PC-9 (cell line): ENCODE data around the gene SERPINH1. TPM values are rescaled to one million over a fixed set of nuclear protein-coding genes. Genes with fewer than 3 reads are reported as not detected.
A peak's percentile ranks its signal among the peaks of the same experiment; 100 is the strongest.

ENCODE experiments used
- BruUV-seq: library from RNA; stranded (reverse); fragments of 400-500 nt; replicated peaks from 2 replicates; lab custom pipeline; 2021; lab: Mats Ljungman, UMichigan
- CTCF ChIA-PET: fragments of 300-600 bp; sonication (Branson Sonifier 250); formaldehyde crosslinking; loops from one replicate; lab custom pipeline; 2022; ENCODE audit warnings: antibody characterized with exemption; lab: Charles Lee
- POLR2A ChIA-PET: fragments of 300-600 bp; sonication (Branson Sonifier 250); formaldehyde crosslinking; loops from one replicate; lab custom pipeline; 2022; ENCODE audit warnings: antibody characterized with exemption; ENCODE audit not compliant: unreplicated experiment; lab: Charles Lee
- DNase-seq, 2 experiments: peaks; one replicate each; pipeline versions ENCODE4 v3.0.0 to v3.0.0-alpha.2; 2015 to 2022; ENCODE audit warnings: mixed read lengths in 1 of 2
- H2AFZ ChIP-seq: fragments of 200-600 bp; sonication (generic); 2 replicates; pipeline ENCODE4 v1.8.1; 2017; ENCODE audit warnings: antibody characterized with exemption
- H3F3A ChIP-seq: fragments of 200-600 bp; sonication (generic); 2 replicates; pipeline ENCODE4 v1.8.1; 2017; ENCODE audit warnings: antibody characterized with exemption, mild to moderate bottlenecking, low read depth; ENCODE audit not compliant: insufficient read depth
- H3K27ac ChIP-seq: fragments of 200-600 bp; sonication (generic); 2 replicates; pipeline ENCODE4 v1.6.1; 2016; ENCODE audit warnings: mixed run types
- H3K27me3 ChIP-seq: fragments of 200-600 bp; sonication (generic); 2 replicates; pipeline ENCODE4 v1.6.1; 2016; ENCODE audit warnings: low read depth, mixed run types; ENCODE audit not compliant: insufficient read depth
- H3K36me3 ChIP-seq: fragments of 200-600 bp; sonication (generic); 2 replicates; pipeline ENCODE4 v1.6.1; 2016; ENCODE audit warnings: low read depth, mixed run types
- H3K4me1 ChIP-seq: fragments of 200-600 bp; sonication (generic); replicated peaks from 2 replicates; pipeline ENCODE4 v1.6.1; 2016; ENCODE audit warnings: mixed run types; ENCODE audit not compliant: insufficient read depth
- H3K4me2 ChIP-seq: fragments of 200-600 bp; sonication (generic); 2 replicates; pipeline ENCODE4 v1.6.1; 2017; ENCODE audit warnings: mixed run types
- H3K4me3 ChIP-seq: fragments of 200-600 bp; sonication (generic); 2 replicates; pipeline ENCODE4 v1.6.1; 2016; ENCODE audit warnings: mixed run types
- H3K79me2 ChIP-seq: fragments of 200-600 bp; sonication (generic); 2 replicates; pipeline ENCODE4 v1.6.1; 2017; ENCODE audit warnings: low read depth, mixed run types
- H3K9me2 ChIP-seq: fragments of 200-600 bp; sonication (generic); 2 replicates; pipeline ENCODE4 v1.8.1; 2017; ENCODE audit warnings: mild to moderate bottlenecking; ENCODE audit not compliant: insufficient read depth
- H3K9me3 ChIP-seq: fragments of 200-600 bp; sonication (generic); 2 replicates; pipeline ENCODE4 v1.8.1; 2016; ENCODE audit warnings: low read depth; ENCODE audit not compliant: insufficient read depth
- H4K20me1 ChIP-seq: fragments of 200-600 bp; sonication (generic); 2 replicates; pipeline ENCODE4 v1.8.1; 2017; ENCODE audit not compliant: insufficient read depth
- EZH2 ChIP-seq: fragments of 200-600 bp; sonication (generic); IDR thresholded peaks from 2 replicates; pipeline ENCODE4 v1.8.0; 2017; ENCODE audit warnings: antibody characterized with exemption, low read depth
- intact Hi-C: fragments of 100-400 bp; cut with micrococcal nuclease; formaldehyde crosslinking; loops from one replicate; pipeline ENCODE4 v1.10.0; 2022; ENCODE audit not compliant: unreplicated experiment
- total RNA-seq: library from RNA; stranded (reverse); gene quantifications from 2 replicates; pipeline ENCODE4 v1.2.3, GENCODE V29; 2021
- TF ChIP-seq, protein P1 (sequence below): fragments of 200-600 bp; sonication (generic); conservative IDR thresholded peaks from 2 replicates; pipeline ENCODE4 v1.6.1; 2017; ENCODE audit warnings: mixed run types, antibody characterized with exemption, mild to moderate bottlenecking, moderate library complexity

The SERPINH1 gene
- total RNA-seq, 1 experiment from 2014 or later = 152 TPM

DNA sequence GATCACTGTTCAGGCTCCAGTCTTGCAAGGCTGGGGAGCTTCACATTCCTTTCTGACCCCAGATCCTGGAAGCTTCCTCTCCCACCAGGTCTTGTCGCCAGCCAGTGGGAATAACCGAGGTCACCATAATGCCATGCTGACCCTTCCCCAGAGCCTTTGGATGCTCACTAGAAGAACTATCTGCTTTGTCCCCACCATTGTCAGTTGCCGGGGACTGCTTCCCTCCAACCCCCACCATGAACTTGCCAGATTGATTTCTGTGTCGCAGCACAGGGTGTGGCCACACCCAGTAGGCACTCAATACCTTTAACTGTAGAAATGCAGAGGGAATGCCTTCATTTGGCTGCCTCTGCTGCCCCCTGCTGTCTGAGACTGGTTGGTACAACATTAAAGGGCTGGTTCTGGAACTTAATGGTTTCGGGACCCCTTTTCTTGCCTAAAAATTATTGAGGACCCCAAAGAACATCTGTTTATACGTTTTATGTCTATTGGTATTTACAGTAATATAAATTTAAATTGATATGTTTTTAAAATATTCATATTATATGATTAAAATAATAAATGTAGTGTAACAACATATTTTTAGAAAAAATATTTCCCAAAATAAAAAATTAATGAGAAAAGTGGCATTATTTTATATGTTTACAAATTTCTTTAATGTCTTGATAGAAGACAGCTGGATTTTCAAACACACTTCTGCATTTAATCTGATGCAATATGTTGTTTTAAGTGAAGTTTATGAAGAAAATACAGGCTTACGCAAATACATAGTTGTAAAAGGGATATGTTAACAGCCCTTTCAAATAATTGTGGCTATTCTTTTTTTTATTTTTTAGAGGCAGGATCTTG is 29.6 kb upstream of the SERPINH1 start:
- no peak overlapping the region for H3K4me3 ChIP-seq
- intact Hi-C loops = loop anchor here (1.0 to 5.0 kb wide), 4 partner anchors 87 to 252 kb away; no protein-coding TSS in a partner anchor
- no peak overlapping the region for H2AFZ ChIP-seq
- H3F3A ChIP-seq = peaks cover 21% of the 10 kb centered on the region; the same call in 1 of the 2 replicates
- H3K27ac ChIP-seq = no peak overlapping the region
- no peaks in the 10 kb centered on the region for H3K36me3 ChIP-seq
- H3K9me2 ChIP-seq = no peaks in the 10 kb centered on the region
- H4K20me1 ChIP-seq = no peaks in the 10 kb centered on the region
- peak; percentile 72 to 76 for DNase-seq
- no peaks in the 10 kb centered on the region for H3K27me3 ChIP-seq
- POLR2A ChIA-PET = no interaction called here
- TF ChIP-seq, protein P1, sequence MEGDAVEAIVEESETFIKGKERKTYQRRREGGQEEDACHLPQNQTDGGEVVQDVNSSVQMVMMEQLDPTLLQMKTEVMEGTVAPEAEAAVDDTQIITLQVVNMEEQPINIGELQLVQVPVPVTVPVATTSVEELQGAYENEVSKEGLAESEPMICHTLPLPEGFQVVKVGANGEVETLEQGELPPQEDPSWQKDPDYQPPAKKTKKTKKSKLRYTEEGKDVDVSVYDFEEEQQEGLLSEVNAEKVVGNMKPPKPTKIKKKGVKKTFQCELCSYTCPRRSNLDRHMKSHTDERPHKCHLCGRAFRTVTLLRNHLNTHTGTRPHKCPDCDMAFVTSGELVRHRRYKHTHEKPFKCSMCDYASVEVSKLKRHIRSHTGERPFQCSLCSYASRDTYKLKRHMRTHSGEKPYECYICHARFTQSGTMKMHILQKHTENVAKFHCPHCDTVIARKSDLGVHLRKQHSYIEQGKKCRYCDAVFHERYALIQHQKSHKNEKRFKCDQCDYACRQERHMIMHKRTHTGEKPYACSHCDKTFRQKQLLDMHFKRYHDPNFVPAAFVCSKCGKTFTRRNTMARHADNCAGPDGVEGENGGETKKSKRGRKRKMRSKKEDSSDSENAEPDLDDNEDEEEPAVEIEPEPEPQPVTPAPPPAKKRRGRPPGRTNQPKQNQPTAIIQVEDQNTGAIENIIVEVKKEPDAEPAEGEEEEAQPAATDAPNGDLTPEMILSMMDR = peak; percentile 99
- TF ChIP-seq EZH2 = no peak
- no peaks in the 10 kb centered on the region for H3K9me3 ChIP-seq
- no TSS peak for BruUV-seq
- H3K4me1 ChIP-seq = peaks cover 28% of the 10 kb centered on the region
- no peaks in the 10 kb centered on the region for H3K79me2 ChIP-seq
- CTCF ChIA-PET = interaction anchor here (0.6 to 1.0 kb wide), 7 partner anchors 12 to 143 kb away, joined by 3 to 14 read pairs (median 4); no protein-coding TSS in a partner anchor
- H3K4me2 ChIP-seq = no peak overlapping the region

DNA sequence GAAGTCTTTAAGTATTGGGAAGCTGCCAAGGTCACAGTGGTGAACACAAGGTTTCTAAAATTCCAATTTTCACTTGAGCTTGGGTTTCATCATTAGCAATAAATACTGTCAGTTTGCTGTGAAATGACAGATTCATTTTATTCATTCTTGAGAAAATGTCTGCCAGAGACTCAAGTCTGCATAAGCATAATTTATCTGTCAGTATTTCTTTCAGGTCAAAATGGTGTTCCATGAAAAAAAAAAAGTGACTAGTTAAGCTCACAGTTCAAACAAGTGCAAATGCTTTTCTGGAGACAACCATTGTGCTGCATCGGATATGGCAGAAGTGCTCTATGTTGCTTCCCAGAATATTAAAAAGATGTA is 28.2 kb upstream of the SERPINH1 start:
- CTCF ChIA-PET = interaction anchor here (0.6 to 1.3 kb wide), 6 partner anchors 8 to 678 kb away, joined by 3 to 5 read pairs (median 3); partner anchors contain the start of gene GDPD5
- peaks cover 28% of the 10 kb centered on the region; the same call in 1 of the 2 replicates for H3F3A ChIP-seq
- peaks cover 40% of the 10 kb centered on the region for H3K4me1 ChIP-seq
- H3K79me2 ChIP-seq = no peaks in the 10 kb centered on the region
- POLR2A ChIA-PET = interaction anchor here (0.6 kb wide), 2 partner anchors 750 to 1022 kb away, joined by 5 to 6 read pairs; no protein-coding TSS in a partner anchor
- no TSS peak for BruUV-seq
- H3K4me2 ChIP-seq = peak overlapping the region; percentile 26
- intact Hi-C loops = loop anchor here (1.0 to 5.0 kb wide), 2 partner anchors 127 to 206 kb away; no protein-coding TSS in a partner anchor
- no peak for DNase-seq
- no peak overlapping the region for H3K27ac ChIP-seq
- no peaks in the 10 kb centered on the region for H3K36me3 ChIP-seq
- H3K9me2 ChIP-seq = no peaks in the 10 kb centered on the region
- no peak for TF ChIP-seq EZH2
- TF ChIP-seq, protein P1 = no peak
- H2AFZ ChIP-seq = no peak overlapping the region
- H3K4me3 ChIP-seq = no peak overlapping the region
- H4K20me1 ChIP-seq = no peaks in the 10 kb centered on the region
- no peaks in the 10 kb centered on the region for H3K9me3 ChIP-seq
- H3K27me3 ChIP-seq = no peaks in the 10 kb centered on the region

DNA sequence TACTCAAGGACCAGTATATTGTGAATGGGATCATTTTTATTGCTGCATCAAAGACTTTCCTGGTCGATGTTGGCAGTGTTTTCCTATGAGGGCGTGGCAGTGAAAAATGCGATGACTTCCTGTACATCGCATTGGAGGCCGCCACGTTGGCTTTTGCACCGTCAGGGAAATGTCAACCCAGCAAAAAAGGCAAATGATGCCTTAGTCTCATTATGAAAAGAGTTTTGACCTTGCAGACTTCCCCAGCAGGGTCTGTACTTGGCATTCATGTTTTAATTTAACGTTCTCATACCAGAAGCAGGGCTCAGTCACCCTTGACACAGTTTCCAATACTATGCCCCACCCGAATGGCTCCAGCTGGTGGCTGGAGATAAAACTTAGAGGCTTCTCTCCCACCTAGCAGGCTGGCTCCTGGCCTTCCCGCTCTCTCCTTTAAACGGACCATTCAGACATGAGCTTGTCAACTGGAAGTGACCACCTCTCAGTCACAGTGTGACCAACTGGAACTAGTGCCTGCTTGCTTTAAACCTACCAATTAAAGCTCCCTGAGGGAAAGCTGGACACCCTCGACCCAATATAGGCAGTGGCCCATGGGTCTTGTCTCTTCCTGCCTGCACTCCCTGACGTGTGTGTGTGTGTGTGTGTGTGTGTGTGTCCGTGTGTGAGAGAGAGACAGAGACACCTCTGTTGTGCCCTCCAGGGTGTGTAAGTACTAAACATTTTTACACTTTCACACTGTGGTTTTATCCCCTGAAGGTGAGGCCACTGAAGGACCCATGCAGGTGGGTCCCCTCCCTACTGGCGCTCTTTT is 27.6 kb upstream of the SERPINH1 start:
- Histone ChIP-seq H3K4me3 (no peak overlapping the region), H3K9me2 (no peaks in the 10 kb centered on the region), H4K20me1 (no peaks in the 10 kb centered on the region), H3K9me3 (no peaks in the 10 kb centered on the region), H2AFZ (no peak overlapping the region), H3K79me2 (no peaks in the 10 kb centered on the region), H3F3A (peaks cover 28% of the 10 kb centered on the region; the same call in 1 of the 2 replicates), H3K36me3 (no peaks in the 10 kb centered on the region), H3K4me2 (peak overlapping the region; percentile 26), H3K4me1 (peaks cover 40% of the 10 kb centered on the region), H3K27me3 (no peaks in the 10 kb centered on the region), H3K27ac (no peak overlapping the region)
- DNase-seq = peak; percentile 29 to 50
- intact Hi-C loops = loop anchor here (1.0 to 5.0 kb wide), 2 partner anchors 127 to 206 kb away; no protein-coding TSS in a partner anchor
- ChIA-PET POLR2A (interaction anchor here (0.6 kb wide), 1 partner anchor 750 kb away, joined by 6 read pairs; no protein-coding TSS in a partner anchor), CTCF (interaction anchor here (0.6 to 1.3 kb wide), 7 partner anchors 9 to 677 kb away, joined by 3 to 5 read pairs (median 3); partner anchors contain the start of gene GDPD5)
- TF ChIP-seq EZH2 = no peak
- TF ChIP-seq, protein P1 = no peak
- no TSS peak for BruUV-seq
